A673 (cell line): ENCODE data around the gene NEURL1B. TPM values are rescaled to one million over a fixed set of nuclear protein-coding genes. Genes with fewer than 3 reads are reported as not detected.

Experiments used
- BruUV-seq: library from RNA; stranded (reverse); fragments of 400-500 nt; replicated peaks from 2 replicates; lab custom pipeline; 2021; lab: Mats Ljungman, UMichigan
- CTCF ChIA-PET: fragments of 300-600 bp; sonication (Branson Sonifier 250); formaldehyde crosslinking; loops from one replicate; lab custom pipeline; 2022; ENCODE audit warnings: antibody characterized with exemption; lab: Charles Lee
- POLR2A ChIA-PET: fragments of 300-600 bp; sonication (Branson Sonifier 250); formaldehyde crosslinking; loops from one replicate; lab custom pipeline; 2022; ENCODE audit warnings: antibody characterized with exemption; ENCODE audit not compliant: low non-redundant PET; lab: Charles Lee
- DNase-seq: peaks from one replicate; pipeline ENCODE4 v3.0.0-alpha.2; 2015; ENCODE audit warnings: low spot score
- H3K27ac ChIP-seq: fragments of 200-600 bp; sonication (generic); 2 replicates; pipeline ENCODE4 v1.5.1; 2016; ENCODE audit warnings: mixed run types, low read depth, mild to moderate bottlenecking, mixed read lengths, antibody characterized with exemption, low read length; ENCODE audit not compliant: poor library complexity, severe bottlenecking
- H3K27me3 ChIP-seq: fragments of 200-600 bp; sonication (generic); replicated peaks from 2 replicates; pipeline ENCODE4 v1.6.1; 2017; ENCODE audit warnings: mixed run types, low read depth, mild to moderate bottlenecking, mixed read lengths, antibody characterized with exemption, low read length; ENCODE audit not compliant: insufficient read depth, poor library complexity
- H3K36me3 ChIP-seq: fragments of 200-600 bp; sonication (generic); 2 replicates; pipeline ENCODE4 v1.6.1; 2016; ENCODE audit warnings: mixed run types, mild to moderate bottlenecking, mixed read lengths, antibody characterized with exemption, low read length; ENCODE audit not compliant: insufficient read depth, poor library complexity, severe bottlenecking
- H3K4me1 ChIP-seq: fragments of 200-600 bp; sonication (generic); 2 replicates; pipeline ENCODE4 v1.6.1; 2017; ENCODE audit warnings: mixed run types, mild to moderate bottlenecking, mixed read lengths, antibody characterized with exemption, low read length; ENCODE audit not compliant: insufficient read depth, poor library complexity, severe bottlenecking
- H3K4me3 ChIP-seq: fragments of 200-600 bp; sonication (generic); 2 replicates; pipeline ENCODE4 v1.5.1; 2016; ENCODE audit warnings: low read depth, mixed run types, mild to moderate bottlenecking, mixed read lengths, low read length; ENCODE audit not compliant: poor library complexity, severe bottlenecking
- H3K9me3 ChIP-seq: fragments of 200-600 bp; sonication (generic); 2 replicates; pipeline ENCODE4 v1.6.1; 2016; ENCODE audit warnings: mixed run types, low read depth, mild to moderate bottlenecking, mixed read lengths, antibody characterized with exemption, low read length; ENCODE audit not compliant: poor library complexity, severe bottlenecking
- CTCF ChIP-seq: fragments of 300-800, 200-600 bp; sonication (generic); conservative IDR thresholded peaks from 2 replicates; pipeline ENCODE4 v1.5.1; 2017; ENCODE audit warnings: low read depth, mild to moderate bottlenecking, antibody characterized with exemption, low read length, moderate library complexity, mixed read lengths
- EZH2 ChIP-seq: fragments of 200-600 bp; sonication (generic); IDR thresholded peaks from 2 replicates; pipeline ENCODE4 v1.6.1; 2017; ENCODE audit warnings: borderline replicate concordance, low read depth, mild to moderate bottlenecking, mixed read lengths, antibody characterized with exemption, low read length; ENCODE audit not compliant: poor library complexity, severe bottlenecking
- intact Hi-C: fragments of 100-400 bp; cut with micrococcal nuclease; formaldehyde crosslinking; loops from one replicate; pipeline ENCODE4 v1.10.0; 2022; ENCODE audit not compliant: unreplicated experiment
- total RNA-seq: library from RNA; stranded (reverse); gene quantifications from 2 replicates; pipeline ENCODE4 v1.2.3, GENCODE V29; 2021

Gene NEURL1B
- total RNA-seq, 1 experiment from 2014 or later, result 5.1 TPM

DNA sequence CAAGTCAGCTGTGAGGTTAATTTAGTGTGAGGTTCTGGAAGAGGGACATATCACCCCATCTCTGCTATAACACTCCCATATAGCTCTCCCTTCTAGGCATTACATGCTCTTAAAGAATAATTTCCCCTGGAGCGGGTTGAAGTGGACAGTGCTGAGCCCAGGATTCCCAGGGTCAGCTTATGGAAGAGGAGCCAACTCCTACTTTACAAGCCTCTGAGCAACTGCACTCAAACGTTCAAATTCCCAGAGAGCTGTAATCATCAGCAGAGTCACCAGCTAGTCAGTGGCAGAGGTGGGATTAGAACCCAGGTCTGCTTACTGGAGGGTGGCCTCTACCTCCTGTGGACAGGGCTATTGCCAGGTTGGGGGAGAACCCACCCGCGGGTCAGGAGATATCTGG lies 1.4 kb downstream of the NEURL1B start:
- intact Hi-C loops, result no loop called here
- no peaks in the 10 kb centered on the region for H3K27me3 ChIP-seq
- TF ChIP-seq CTCF (no peak), EZH2 (no peak)
- peaks cover 6% of the 10 kb centered on the region for H3K4me1 ChIP-seq
- no peak overlapping the region for H3K27ac ChIP-seq
- ChIA-PET CTCF (no interaction called here), POLR2A (no interaction called here)
- H3K9me3 ChIP-seq, result no peaks in the 10 kb centered on the region
- BruUV-seq, result no TSS peak
- peak overlapping the region; percentile 74 for H3K4me3 ChIP-seq
- no peaks in the 10 kb centered on the region for H3K36me3 ChIP-seq
- DNase-seq, result no peak

GRCh38 chr5:172642926-172643871 lies 2.1 kb downstream of the NEURL1B start:
- Histone ChIP-seq H3K4me1 (peaks cover 6% of the 10 kb centered on the region), H3K27ac (no peak overlapping the region), H3K9me3 (no peaks in the 10 kb centered on the region), H3K36me3 (no peaks in the 10 kb centered on the region), H3K4me3 (peak overlapping the region; percentile 74), H3K27me3 (no peaks in the 10 kb centered on the region)
- BruUV-seq, result no TSS peak
- ChIA-PET CTCF (no interaction called here), POLR2A (no interaction called here)
- no peak for TF ChIP-seq CTCF
- intact Hi-C loops, result no loop called here
- no peak for DNase-seq

DNA sequence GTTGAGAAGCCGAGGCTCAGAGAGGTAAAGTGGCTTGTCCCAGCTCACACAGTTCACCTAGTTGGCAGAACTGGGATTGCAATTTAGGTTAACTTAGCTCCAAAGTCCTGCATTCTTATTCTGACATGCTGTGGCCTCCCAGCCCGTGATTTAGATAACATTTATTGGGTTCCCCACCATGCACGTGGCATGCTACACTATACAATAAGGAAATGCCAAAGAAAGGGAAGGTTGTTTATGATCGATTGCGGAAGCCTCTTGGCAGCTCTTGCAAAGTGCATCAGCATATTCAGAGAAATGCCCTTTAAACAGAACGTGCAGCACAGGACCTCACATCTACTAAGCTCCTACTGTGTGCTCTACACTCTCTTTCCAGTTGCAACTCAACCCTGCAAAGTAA lies 3.2 kb downstream of the NEURL1B start:
- no peak for DNase-seq
- no TSS peak for BruUV-seq
- no peaks in the 10 kb centered on the region for H3K36me3 ChIP-seq
- TF ChIP-seq CTCF (no peak), EZH2 (no peak)
- POLR2A ChIA-PET, result no interaction called here
- no peaks in the 10 kb centered on the region for H3K9me3 ChIP-seq
- no peaks in the 10 kb centered on the region for H3K27me3 ChIP-seq
- H3K4me3 ChIP-seq, result no peak overlapping the region
- H3K4me1 ChIP-seq, result peaks cover 6% of the 10 kb centered on the region
- H3K27ac ChIP-seq, result no peak overlapping the region
- CTCF ChIA-PET, result no interaction called here
- intact Hi-C loops, result no loop called here
